Heart left ventricle (tissue), 13 donors: ENCODE data around the gene CLDN6.

Experiments
- CTCF ChIP-seq, 12 donors: fragments of 200-600 bp; sonication (generic) in 4 of 12; IDR thresholded peaks; one replicate each; pipeline versions ENCODE4 v1.5.0 to v1.8.0; 2018 to 2022; ENCODE audit warnings: antibody characterized with exemption in 12 of 12, mild to moderate bottlenecking in 5 of 12
- POLR2A ChIP-seq, 2 donors: fragments of 450-650 bp; IDR thresholded peaks; one replicate each; pipeline ENCODE4 v1.6.1; 2017; ENCODE audit warnings: antibody characterized with exemption in 2 of 2, mild to moderate bottlenecking in 2 of 2, moderate library complexity in 2 of 2
- donor health status: ischemic (EF 13 %, LVEDD 7.1; RV severe dilation, severe dysfunction).
- donor health status: DM: no; HTN: yes; CAD: no.
- donor health status: DM: no; HTN: no; CAD: no.
- donor health status: ischemic (EF 25% LVEDD 6.9; RV normal size, moderate dysfunction).
- donor health status: ischemic (EF 25% LVEDD 5.7; RV mildly dilated, moderate dysfunction).
- donor health status: ischemic (EF 35%, LVEDD 5.7; RV mildly dilated, moderate dysfunction).
- donor health status: nonischemic (EF 11% LVEDD 7.7; RV severe dilation, severe dysfunction).
- donor health status: DM: yes; HTN: yes; CAD: no.
- donor health status: PGD.
- donor health status: ischemic (EF 29% LVEDD 5.4; RV normal size, mild dysfunction).
- donor health status: nonischemic (EF 23%, LVEDD 6.1; RV moderate dilation, normal function).

- TF ChIP-seq CTCF (IDR thresholded peaks at IDR 0.05) (no peak), POLR2A (IDR thresholded peaks at IDR 0.05) (no peak)
Measured at GRCh38 chr16:3028716-3029319, 10.8 kb upstream of the CLDN6 start.
